ENCODE results near the gene CCDC170.

The CCDC170 gene

DNA sequence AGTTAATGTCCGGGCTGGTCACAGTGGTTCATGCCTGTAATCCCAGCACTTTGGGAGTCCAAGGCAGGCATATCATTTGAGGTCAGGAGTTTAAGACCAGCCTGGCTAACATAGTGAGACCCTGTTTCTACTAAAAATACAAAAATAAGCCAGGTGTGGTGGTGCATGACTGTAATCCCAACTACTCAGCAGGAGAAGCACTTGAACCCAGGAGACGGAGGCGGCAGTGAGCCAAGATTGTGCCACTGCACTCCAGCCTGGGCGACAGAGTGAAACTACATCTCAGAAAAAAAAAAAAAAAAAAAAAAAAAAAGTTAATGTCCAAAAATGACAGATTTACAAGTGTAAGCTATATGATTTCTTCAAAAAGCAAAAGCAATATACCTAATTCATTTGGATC is 124.9 kb downstream of the CCDC170 start:
- no peak for DNase-seq (ENCODE audit: low read depth in 3 of 3)

DNA sequence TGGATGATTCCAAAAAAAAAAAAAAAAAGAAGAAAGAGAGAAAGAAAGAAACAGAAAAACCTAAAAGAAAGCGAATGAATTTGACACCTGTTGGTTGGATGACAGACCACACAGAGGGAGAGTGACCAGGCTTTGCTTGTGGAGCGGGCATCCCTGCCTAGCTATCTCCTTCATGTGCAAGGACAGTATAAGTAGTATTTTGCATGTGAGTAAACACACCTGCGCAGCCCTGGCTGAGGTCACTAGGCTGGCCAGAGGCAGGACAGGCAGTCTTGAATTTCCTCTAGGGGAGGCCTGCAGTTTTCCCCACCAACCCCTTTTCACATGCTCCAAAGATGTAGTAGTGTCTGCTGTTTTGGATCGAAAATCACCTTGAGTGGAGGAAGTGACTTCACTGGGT is 126.4 kb downstream of the CCDC170 start:
- no peak for DNase-seq (ENCODE audit: low read depth in 3 of 3)

DNA sequence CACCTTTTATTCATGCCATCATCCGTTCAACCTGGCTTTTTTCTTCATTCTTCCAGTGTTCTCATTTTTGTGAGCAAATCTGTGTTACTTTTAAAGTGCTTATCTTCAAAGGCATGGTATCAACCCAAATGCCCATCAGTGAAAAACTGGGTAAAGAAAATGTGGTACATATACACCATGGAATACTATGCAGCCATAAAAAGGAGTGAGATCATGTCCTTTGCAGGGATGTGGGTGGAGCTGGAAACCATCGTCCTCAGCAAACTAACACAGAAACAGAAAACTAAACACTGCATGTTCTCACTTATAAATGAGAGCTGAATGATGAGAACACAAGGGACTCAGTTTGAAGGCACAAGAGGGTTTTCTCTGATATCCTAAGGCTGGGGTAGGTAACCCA is 130.3 kb downstream of the CCDC170 start:
- DNase-seq (ENCODE audit: low read depth in 3 of 3) = no peak

DNA sequence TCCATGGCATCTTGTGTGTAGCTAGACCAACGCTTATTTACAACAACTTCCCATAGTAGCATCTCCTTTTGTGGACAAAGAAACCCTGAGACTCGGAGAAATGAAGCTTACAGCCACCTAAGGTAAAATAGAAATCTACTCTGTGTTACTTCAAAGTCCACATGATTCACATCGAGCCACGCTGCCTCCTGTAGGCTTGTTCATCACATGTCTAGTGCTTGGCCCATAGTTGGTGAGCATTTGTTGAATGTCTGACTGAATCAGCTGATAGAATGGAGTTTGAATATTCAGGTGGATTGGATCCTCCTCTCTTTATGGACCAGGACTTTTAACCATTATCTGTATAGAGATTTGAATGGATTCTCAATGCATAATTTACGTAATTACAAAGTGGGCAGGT is 130.7 kb downstream of the CCDC170 start:
- DNase-seq (ENCODE audit: low read depth in 3 of 3) = no peak

DNA sequence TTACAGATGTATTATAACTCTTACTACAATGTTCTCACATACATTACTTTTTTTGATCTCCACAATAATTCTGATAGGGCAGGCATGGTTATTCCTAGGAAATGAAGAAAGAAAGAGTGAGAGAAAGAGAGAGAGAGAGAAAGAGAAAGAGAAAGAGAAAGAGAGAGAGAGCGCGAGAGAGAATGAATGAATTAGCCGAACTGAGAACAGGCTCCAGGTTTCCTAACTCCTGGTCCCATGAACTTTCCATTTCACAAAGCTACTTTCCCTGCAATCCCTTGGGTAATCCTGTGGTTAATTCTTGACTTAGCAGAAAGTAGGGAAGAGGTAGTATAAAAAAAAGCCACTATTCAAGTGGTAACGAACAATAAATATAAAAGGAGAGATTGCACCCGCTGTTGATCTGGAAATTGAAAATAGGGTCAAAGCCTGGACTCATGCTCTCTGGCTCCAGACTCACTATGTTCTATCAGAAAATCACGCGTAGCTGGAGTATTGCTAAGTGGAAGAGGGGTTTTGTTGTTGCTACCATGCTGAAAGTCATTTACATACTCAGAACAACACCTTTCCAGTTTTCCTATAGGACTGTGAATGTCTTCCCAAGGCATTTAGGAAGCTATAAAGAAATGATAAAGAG is 131.2 kb downstream of the CCDC170 start:
- DNase-seq (ENCODE audit: low read depth in 3 of 3) = no peak

DNA sequence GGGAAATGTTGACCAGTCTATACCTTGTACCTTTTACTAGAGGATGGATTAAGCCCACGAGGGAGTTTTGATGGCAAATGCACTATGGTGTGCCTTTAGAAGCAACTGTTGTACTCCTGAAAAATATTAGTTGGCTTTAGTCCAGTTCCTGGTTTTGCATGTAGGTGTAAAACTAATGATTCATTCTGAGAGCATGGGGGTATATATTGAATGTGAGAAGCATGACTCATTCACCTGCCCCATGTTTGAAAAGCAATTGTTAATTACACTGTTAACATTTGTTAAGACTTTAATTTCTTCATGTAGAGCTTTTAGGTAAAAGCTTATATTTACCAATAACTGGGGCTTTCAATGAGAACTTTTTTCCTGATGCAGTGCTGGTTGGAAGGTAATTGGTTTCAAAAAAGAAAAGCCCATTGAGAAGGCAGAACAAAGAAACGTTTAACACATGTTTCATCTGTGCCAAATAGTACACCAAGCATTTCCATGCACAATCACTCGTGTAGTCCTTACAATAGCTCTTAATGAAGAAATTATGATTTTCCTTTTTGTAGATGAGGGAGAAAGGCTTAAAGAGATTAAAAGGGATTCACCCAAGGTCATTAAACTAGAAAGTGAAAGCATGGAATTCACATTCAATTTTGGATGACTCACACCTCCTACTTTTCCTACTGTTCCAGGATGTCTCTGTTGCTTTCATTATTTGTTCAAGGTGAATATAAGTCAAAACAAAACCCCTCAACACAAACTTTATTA is 134.1 kb downstream of the CCDC170 start:
- no peak for DNase-seq (ENCODE audit: low read depth in 3 of 3)

DNA sequence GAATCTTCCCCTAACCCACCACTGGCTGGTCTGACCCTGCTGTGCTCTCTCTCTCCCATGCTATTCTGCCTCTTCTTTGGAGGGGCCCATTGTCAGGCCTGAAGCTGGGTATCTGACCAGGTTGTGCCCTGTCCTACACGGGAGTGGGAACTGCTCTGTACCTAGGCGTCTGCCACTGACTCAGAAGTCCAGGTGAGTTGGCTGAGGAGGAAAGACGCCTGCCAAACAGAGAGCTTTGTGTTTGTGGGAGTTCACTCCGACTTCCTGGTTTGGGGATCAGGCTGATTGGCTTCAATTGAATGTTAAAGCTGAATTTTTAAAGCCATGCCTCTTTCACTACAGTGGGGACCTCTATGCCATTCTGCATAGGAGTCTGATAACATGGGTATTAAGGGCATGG is 136.0 kb downstream of the CCDC170 start:
- DNase-seq (ENCODE audit: low read depth in 3 of 3) = no peak

DNA sequence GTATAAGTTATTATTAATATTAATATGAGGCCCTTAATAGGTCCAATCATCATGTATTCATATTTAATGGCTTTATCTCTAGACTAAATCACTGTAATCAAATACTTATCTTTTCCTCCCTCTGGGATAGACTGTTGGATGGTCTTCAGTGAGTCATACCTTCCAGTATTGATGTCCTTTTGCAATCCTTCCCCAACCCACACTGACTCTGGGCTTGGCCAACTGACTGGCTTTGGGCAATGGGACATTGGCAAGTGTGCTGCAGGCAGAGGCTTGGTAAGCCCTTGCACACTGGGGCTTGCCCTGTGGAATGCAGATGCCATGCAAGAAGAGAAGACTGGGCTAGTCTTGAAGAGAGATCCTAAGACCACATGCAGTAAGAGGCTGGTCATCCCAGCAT is 136.6 kb downstream of the CCDC170 start:
- no peak for DNase-seq (ENCODE audit: low read depth in 3 of 3)

DNA sequence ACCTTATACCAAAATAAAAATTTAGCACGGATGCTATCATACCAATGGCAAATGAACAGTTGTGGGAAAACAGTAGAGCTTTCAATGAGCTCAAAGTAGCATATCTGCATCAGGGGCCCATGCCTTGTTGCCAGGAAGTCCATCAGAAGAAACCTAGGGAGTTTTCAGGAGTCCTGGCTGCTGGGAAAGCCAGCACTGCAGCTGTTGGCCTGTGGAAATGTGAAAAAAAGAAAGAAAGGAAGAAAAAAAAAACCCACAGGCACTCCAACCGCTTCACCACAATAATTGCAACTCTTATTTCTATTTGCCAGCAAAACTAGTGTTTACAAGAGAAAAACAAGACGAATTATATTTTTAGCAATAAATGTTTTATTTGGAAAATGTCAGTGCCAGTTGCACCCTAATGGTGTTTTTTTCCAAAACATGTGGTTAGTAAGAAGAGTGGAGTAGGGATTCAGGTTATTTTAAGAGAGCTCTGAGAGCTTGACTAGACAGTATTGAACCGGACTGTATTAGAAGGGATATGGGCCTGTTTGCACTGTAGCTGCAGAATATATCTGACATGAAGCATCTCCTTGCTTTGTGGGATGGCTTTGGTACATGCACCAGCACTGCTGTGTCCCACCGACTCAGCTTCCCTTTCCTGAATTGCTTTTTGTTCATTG is 137.3 kb downstream of the CCDC170 start:
- no peak for DNase-seq (ENCODE audit: low read depth in 3 of 3)

DNA sequence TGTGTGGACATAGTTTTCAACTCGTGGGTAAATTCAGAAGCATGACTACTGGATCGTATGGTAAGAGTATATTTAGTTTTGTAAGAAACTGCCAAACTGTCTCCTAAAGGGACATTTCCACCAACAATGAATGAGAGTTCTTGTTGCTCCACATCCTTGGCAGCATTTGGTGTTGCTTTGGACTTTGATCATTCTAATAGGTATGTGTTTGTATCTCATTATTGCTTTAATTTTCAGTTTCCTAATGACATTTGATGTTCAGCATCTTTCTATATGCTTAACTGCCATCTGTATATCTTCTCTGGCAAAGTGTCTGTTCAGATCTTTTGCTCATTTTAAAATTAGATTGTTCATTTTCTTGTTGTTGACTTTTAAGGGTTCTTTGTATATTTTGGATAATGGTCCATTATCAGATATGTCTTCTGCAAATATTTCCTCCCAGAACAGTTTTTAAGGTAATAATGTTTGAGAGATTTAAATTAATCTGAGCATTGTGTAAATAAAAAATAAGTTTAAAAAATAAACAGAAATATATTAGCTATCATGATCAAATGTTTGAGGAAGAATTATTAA is 138.7 kb downstream of the CCDC170 start:
- DNase-seq (ENCODE audit: low read depth in 3 of 3) = no peak

DNA sequence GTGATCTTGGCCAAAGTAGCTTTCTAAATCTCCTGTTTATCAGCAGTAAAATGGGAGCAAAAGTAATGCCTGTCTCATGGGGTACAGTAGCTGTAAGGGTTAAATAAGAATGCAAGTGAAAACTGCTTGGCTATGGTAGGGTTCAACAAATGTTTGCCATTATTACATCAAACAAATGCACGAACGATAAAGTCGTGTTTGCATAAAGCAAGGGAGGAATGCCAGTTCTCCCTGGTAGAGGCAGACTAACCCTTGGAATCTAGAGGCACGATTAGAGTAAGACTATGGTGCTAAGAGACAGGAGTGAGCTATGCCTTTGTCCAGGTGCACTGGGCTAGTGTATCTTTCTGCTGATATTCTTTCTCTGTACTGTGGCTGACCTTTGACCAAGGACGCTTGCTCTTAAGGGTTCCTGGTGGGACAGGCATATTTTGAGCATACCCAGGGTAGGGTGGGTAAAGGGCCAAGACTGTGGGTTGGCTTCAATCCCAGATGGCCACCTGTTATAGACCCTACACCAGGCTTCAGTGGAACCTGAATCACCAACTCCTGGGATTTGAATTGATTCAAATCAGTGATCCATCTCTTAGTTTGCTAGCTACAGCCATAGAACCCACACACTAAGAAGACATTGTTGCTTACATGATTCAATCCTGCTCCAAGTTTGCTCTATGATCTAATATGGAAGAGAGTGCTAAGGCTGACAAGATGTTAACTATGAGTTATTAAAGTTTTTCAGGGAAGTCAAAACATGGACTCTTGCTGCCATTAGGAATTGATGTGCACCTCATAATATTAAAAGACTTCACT is 139.9 kb downstream of the CCDC170 start:
- no peak for DNase-seq (ENCODE audit: low read depth in 3 of 3)

DNA sequence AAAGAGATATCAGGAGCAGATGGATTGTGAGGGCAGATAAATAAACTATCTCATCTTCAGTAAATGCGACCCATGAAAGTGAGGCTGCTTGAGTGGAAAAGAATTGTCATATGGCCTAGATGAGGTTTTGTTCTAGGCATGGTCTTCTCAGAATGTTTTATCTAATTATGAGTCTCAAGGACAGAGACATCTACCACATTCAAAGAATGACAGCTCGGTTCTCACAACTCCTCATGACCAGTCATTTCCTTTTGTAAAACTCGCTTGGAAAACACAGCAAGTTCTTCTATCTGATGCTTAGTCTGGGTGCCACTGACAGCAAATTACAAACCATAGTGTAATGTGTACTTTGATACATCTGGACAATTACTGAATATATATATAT is 140.5 kb downstream of the CCDC170 start:
- DNase-seq (ENCODE audit: low read depth in 3 of 3) = no peak

DNA sequence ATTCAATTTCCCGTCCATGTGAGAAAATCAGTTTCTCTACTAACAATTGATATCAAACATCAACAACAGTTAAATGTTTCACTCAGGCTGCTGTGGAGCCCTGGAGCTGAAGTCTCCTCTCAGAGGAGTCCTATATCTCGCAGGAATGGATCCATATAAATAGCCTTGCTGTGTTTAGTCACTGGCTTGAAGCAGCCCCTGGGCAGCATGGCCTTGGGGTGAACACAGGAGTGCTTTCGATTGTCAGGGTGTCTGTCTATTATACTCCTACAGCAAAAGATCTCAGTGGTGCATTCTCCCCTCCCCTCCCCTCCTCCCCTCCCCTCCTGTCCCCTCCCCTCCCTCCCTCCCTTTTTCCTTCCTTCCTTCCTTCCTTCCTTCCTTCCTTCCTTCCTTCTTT is 141.9 kb downstream of the CCDC170 start:
- no peak for DNase-seq (ENCODE audit: low read depth in 3 of 3)

DNA sequence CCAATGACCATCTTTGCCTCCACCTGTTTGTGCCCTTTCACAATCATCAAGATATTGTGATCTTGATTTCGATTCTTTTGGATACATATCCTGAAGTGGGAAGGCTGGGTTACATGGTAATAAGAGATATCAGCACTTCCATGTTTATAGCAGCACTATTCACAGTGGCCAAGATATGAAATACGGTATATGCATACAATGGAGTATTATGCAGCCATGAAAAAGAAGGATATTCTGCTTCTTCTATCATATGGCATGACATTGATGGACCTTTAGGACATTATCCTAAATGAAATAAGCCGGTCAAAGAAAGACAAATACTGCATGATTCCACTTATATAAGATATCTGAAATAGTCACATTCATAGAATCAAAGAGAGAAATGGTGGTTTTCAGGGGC is 144.0 kb downstream of the CCDC170 start:
- no peak for DNase-seq (ENCODE audit: low read depth in 3 of 3)

DNA sequence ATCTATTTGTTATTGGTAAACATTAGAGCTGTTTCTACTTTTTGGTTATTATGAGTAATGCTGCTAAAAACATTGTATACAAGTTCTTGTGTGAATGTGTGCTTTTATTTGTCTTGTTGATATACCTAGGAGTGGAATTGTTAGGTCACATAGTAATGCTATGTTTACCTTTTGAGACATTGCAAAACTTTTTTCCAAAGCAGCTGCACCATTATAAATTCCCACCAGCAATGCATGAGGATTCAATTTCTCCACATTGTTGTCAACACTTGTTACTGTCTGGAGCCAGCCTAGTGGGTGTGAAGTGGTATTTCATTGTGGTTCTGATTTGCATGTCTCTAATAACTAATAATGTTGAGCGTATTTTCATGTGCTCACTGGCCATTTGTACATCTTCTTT is 145.9 kb downstream of the CCDC170 start:
- DNase-seq (ENCODE audit: low read depth in 3 of 3) = no peak

DNA sequence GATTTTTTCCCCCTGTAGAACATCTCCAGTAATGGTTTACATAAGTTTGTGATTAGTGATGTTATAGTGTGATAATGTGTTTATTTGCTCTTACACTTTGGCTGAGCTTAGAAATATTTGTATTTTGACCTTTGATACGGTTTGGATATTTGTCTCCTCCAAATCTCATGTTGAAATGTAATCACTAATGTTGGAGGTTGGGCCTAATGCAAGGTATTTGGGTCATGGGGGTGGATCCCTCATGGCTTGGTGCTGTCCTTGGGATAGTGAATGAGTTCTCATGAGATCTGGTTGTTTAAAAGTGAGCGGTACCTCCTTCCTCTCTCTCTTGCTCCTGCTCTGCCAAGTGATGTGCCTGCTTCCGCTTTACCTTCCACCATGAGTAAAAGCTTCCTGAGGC is 147.2 kb downstream of the CCDC170 start:
- DNase-seq (ENCODE audit: low read depth in 3 of 3) = no peak

DNA sequence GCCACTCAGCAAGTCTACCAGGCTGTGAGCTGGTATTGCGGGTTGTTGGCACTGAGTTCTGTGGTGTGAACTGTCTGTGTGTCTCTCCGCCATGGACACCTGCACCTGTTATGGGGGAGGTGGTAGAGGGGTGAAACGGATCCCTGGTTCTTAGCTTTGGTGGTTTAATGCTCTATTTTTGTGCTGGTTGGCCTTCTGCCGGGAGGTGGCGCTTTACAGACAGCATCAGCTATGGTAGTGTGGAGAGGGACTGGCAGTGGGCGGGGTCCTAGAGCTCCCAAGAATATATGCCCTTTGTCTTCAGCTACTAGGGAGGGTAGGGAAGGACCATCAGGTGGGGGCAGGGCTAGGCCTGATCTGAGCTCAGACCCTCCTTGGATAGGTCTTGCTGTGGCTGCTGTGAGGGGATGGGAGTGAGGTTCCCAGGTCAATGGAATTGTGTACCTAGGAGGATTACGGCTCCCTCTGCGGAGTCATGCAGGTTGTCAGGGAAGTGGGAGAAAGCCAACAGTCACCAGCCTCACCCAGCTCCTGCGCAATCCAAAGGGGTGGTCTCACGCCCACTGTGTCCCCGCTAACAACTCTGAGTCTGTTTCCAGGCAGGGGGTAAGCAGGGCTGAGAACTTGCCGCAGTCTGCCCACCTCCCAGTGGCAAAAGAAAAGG is 154.3 kb downstream of the CCDC170 start:
- DNase-seq (ENCODE audit: low read depth in 3 of 3) = peak in 1 of 3 experiments; percentile 17

DNA sequence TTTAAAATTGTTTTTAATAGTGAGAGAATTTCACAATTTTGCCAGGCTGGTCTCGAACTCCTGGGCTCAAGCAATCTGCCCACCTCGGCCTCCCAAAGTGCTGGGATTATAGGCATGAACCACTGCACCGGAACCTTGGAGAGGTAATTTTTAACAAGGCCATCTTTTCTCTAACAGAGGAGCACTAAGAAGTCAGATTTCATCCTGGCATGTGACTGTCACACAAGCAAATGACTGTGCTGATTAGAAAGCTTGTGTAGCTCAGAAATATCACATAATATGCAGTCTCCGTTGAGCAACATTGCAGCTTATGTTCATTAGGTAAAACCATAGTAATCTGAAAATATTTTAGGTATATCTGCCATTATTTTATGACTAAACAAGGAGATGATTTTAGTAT is 156.0 kb downstream of the CCDC170 start:
- DNase-seq (ENCODE audit: low read depth in 3 of 3) = no peak

DNA sequence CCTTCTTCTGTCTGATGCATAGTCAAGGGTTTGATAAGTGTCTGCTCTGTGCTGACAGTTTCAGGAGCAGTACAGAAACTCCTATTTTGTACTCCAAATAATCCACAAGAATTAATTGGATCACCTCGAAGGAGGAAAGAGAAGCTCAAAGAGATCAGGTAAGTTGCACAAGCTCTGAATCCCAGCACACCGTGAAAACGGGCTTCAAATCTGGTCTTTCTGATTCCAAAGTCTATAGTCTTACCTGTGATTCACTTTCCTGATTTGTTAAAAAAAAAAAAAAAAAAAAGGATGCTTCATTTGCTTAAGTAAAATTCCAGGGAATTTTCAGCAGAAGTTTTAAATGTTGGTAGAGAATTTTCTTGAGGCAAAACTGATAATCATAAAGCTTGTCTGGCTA is 157.8 kb downstream of the CCDC170 start:
- DNase-seq (ENCODE audit: low read depth in 3 of 3) = no peak

DNA sequence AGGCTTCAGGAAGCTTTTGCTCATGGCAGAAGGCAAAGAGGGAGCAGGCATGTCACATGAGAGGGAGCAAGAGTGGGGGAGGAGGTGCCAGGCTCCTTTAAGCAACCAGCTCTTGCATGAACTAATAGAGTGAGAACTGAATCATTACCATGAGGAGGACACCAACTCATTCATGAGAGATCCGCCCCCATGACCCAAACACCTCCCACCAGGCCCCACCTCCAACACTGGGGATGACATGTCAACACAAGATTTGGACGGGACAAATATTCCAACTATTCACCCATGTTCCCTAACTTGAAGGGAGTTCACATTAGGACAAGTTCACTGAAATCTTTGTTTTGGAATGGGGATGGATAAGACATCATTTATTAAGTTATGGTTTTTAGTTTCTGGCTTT is 158.5 kb downstream of the CCDC170 start:
- no peak for DNase-seq (ENCODE audit: low read depth in 3 of 3)

DNA sequence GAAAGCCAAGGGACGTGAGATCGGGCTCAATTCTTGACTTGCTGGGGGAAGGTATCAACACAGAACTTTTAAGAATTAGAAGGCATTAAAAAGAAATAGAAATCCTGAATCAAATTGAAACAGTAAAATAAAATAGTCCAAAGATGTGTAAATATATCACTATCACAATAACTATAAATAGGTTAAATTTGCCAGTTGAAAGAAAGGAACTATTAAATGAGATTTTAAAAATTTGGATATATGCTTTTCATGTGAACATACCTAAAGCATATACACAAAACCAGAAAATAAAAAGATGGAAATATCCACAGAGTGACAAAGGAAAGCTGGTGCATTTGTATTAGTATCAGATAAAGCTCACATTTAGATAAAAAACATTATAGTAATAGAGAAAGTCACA is 161.3 kb downstream of the CCDC170 start:
- no peak for DNase-seq (ENCODE audit: low read depth in 3 of 3)

DNA sequence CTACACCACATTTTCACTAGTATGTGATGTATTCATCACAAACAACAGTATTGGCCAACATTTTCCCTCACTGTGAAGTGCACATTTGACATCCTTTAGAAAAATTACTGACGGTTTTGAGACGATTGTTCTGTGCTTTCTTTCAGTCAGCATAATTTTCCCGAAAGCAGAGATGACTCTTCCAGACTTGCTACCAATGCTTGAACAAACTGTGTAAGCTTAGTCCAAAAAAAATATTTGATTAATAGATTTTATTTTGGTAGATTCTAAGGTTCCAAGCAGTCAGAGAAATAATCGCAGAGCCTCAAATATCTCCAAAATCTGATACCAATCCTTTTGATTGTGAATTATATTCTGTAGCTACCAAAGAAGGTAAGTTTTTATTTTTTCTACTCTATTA is 162.6 kb downstream of the CCDC170 start:
- DNase-seq (ENCODE audit: low read depth in 3 of 3) = no peak

Measured in stimulated activated CD4-positive, alpha-beta T cell treated with anti-CD3 and anti-CD28 coated beads, TNF-alpha, amount 100 ng/mL, for 24 hours (primary cell).